DOHH2 (cell line): Measurements from ENCODE around the gene PDIA2.
"Not testable (repeated sequence)": the region's sequence is repeated elsewhere in the genome, so short reads cannot be mapped to it uniquely, and the experiment has no call there.

ENCODE experiments used
- H3F3A ChIP-seq: fragments of 200-600 bp; sonication (generic), shearing (Covaris generic); 2 replicates; pipeline ENCODE4 v1.6.0; 2016; ENCODE audit warnings: antibody characterized with exemption, mild to moderate bottlenecking; ENCODE audit not compliant: control insufficient read depth, insufficient read depth
- H3K27ac ChIP-seq: fragments of 200-600 bp; sonication (generic); 2 replicates; pipeline ENCODE4 v1.5.1; 2014; ENCODE audit warnings: low read depth, mild to moderate bottlenecking, low read length, moderate library complexity
- H3K27me3 ChIP-seq: fragments of 200-600 bp; sonication (generic); 2 replicates; pipeline ENCODE4 v1.6.1; 2014; ENCODE audit warnings: mild to moderate bottlenecking, low read length, mixed read lengths; ENCODE audit not compliant: control insufficient read depth
- H3K36me3 ChIP-seq: fragments of 200-600 bp; sonication (generic); 2 replicates; pipeline ENCODE4 v1.6.1; 2014; ENCODE audit warnings: mild to moderate bottlenecking, low read length, moderate library complexity, mixed read lengths; ENCODE audit not compliant: control insufficient read depth
- H3K4me1 ChIP-seq: fragments of 200-600 bp; sonication (generic); 2 replicates; pipeline ENCODE4 v1.6.1; 2014; ENCODE audit warnings: mild to moderate bottlenecking, low read length, mixed read lengths; ENCODE audit not compliant: control insufficient read depth
- H3K4me2 ChIP-seq: fragments of 200-600 bp; sonication (generic); 2 replicates; pipeline ENCODE4 v1.6.0; 2014; ENCODE audit warnings: mild to moderate bottlenecking, low read length, moderate library complexity
- H3K4me3 ChIP-seq: fragments of 200-600 bp; sonication (generic); 2 replicates; pipeline ENCODE4 v1.5.1; 2014; ENCODE audit warnings: mild to moderate bottlenecking, low read length, mixed read lengths
- H3K79me2 ChIP-seq: fragments of 200-600 bp; sonication (generic); 2 replicates; pipeline ENCODE4 v1.6.1; 2014; ENCODE audit warnings: mild to moderate bottlenecking, low read length, mixed read lengths; ENCODE audit not compliant: control insufficient read depth
- H3K9me2 ChIP-seq: fragments of 200-600 bp; sonication (generic); replicated peaks from 2 replicates; pipeline ENCODE4 v1.6.1; 2014; ENCODE audit warnings: mild to moderate bottlenecking, low read length, mixed read lengths; ENCODE audit not compliant: control insufficient read depth
- H3K9me3 ChIP-seq: fragments of 200-600 bp; sonication (generic); 2 replicates; pipeline ENCODE4 v1.6.1; 2014; ENCODE audit warnings: antibody characterized with exemption, low read length, mixed read lengths; ENCODE audit not compliant: control insufficient read depth, insufficient read depth
- H4K20me1 ChIP-seq: fragments of 200-600 bp; sonication (generic); 2 replicates; pipeline ENCODE4 v1.6.0; 2014; ENCODE audit warnings: low read depth, mild to moderate bottlenecking, antibody characterized with exemption, low read length, moderate library complexity; ENCODE audit not compliant: control insufficient read depth, insufficient read depth
- EZH2phosphoT487 ChIP-seq: fragments of 200-600 bp; sonication (generic); IDR thresholded peaks from 2 replicates; pipeline ENCODE4 v1.6.1; 2017; ENCODE audit warnings: borderline replicate concordance, mild to moderate bottlenecking, antibody characterized with exemption, low read length, moderate library complexity, mixed read lengths
- TF ChIP-seq, protein P1 (sequence below): fragments of 200-600 bp; sonication (generic); IDR thresholded peaks from one replicate; pipeline ENCODE4 v1.5.1; 2014; ENCODE audit warnings: antibody characterized with exemption, mild to moderate bottlenecking, low read depth, low read length; ENCODE audit not compliant: poor library complexity, severe bottlenecking

Gene PDIA2

DNA sequence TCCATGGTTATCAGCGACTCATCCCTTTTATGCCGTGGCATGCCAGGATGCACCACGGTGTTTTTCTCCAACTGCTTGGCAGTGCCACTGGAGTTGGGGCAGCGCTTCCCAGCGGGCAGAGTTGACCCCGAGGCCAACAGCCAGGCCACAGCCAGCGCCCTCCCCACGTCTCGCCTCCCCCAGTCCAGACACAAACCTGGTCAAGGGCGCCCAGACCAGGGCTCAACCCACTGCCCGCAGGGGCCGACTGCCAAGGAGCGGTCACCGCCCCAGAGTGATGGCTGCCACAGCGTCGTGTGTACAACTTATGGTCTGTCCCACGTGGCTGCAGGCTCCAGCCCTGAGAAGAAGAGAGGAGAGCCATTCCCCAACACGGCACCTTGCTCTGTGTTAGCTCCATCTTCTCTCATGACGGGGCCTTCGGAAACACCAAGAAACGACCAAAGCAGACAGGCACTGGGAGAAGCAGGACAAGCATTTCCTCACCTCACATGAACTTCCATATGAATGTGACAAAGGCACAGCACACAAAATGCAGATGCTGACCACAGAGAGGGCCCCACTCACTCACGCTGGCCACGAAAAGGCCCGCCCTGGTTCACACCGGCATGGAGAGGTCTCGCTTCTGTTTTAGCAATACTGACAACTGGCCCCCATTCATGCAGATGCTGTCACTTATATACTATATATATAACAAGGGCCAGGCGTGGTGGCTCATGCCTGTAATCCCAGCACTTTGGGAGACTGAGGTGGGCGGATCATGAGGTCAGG is 42.6 kb downstream of the PDIA2 start:
- no peaks in the 10 kb centered on the region for H3K9me2 ChIP-seq
- peaks cover 38% of the 10 kb centered on the region for H3K4me1 ChIP-seq
- H3K79me2 ChIP-seq, result peaks cover 69% of the 10 kb centered on the region
- no peaks in the 10 kb centered on the region for H3K9me3 ChIP-seq
- H3K4me2 ChIP-seq, result peak overlapping the region; percentile 82
- no peaks in the 10 kb centered on the region for H3K27me3 ChIP-seq
- TF ChIP-seq, protein P1, sequence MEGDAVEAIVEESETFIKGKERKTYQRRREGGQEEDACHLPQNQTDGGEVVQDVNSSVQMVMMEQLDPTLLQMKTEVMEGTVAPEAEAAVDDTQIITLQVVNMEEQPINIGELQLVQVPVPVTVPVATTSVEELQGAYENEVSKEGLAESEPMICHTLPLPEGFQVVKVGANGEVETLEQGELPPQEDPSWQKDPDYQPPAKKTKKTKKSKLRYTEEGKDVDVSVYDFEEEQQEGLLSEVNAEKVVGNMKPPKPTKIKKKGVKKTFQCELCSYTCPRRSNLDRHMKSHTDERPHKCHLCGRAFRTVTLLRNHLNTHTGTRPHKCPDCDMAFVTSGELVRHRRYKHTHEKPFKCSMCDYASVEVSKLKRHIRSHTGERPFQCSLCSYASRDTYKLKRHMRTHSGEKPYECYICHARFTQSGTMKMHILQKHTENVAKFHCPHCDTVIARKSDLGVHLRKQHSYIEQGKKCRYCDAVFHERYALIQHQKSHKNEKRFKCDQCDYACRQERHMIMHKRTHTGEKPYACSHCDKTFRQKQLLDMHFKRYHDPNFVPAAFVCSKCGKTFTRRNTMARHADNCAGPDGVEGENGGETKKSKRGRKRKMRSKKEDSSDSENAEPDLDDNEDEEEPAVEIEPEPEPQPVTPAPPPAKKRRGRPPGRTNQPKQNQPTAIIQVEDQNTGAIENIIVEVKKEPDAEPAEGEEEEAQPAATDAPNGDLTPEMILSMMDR, result no peak
- TF ChIP-seq EZH2phosphoT487, result no peak
- H3K4me3 ChIP-seq, result peak overlapping the region; percentile 71
- H3K36me3 ChIP-seq, result no peaks in the 10 kb centered on the region
- no peaks in the 10 kb centered on the region for H3F3A ChIP-seq
- peaks cover 21% of the 10 kb centered on the region for H4K20me1 ChIP-seq
- H3K27ac ChIP-seq, result no peak overlapping the region; the same call in 1 of the 2 replicates

- TF ChIP-seq, protein P1, result no peak
- no peak for TF ChIP-seq EZH2phosphoT487
- Histone ChIP-seq H3K4me2 (no peak overlapping the region), H3K9me3 (no peaks in the 10 kb centered on the region), H3K27me3 (no peaks in the 10 kb centered on the region), H3K27ac (no peak overlapping the region), H3K4me1 (peaks cover 13% of the 10 kb centered on the region), H3K79me2 (peaks cover 73% of the 10 kb centered on the region), H4K20me1 (peaks cover 10% of the 10 kb centered on the region), H3K36me3 (no peaks in the 10 kb centered on the region), H3K4me3 (no peak overlapping the region), H3K9me2 (no peaks in the 10 kb centered on the region), H3F3A (no peaks in the 10 kb centered on the region)
These were observed 47.8 kb downstream of the PDIA2 start for GRCh38 chr16:330741-331140.

- H3K27ac ChIP-seq, H3F3A ChIP-seq, H3K36me3 ChIP-seq, H4K20me1 ChIP-seq, H3K27me3 ChIP-seq, H3K9me2 ChIP-seq, H3K4me3 ChIP-seq, H3K9me3 ChIP-seq, H3K4me2 ChIP-seq: not testable (repeated sequence)
- H3K79me2 ChIP-seq, result peaks cover 76% of the 10 kb centered on the region
- peaks cover 10% of the 10 kb centered on the region for H3K4me1 ChIP-seq
These were observed 48.3 kb downstream of the PDIA2 start for GRCh38 chr16:331181-331814.
